Keratinocyte (primary cell): Measurements from ENCODE around the gene SPRR2F. TPM values are rescaled to one million over a fixed set of nuclear protein-coding genes. Genes with fewer than 3 reads are reported as not detected.

ENCODE experiments used
- DNase-seq: peaks from one replicate; pipeline ENCODE4 v3.0.0-alpha.2; 2011; ENCODE audit warnings: low read depth, missing footprints, low spot score
- FAIRE-seq: peaks from 2 replicates; lab custom pipeline; 2011; peaks lifted over from hg19 to GRCh38; lab: Jason Lieb, UNC
- H2AFZ ChIP-seq: 2 replicates; pipeline ENCODE4 v1.6.0; 2012; ENCODE audit warnings: low read length, control low read depth, inconsistent platforms; ENCODE audit not compliant: control insufficient read depth
- H3K27ac ChIP-seq: 2 replicates; pipeline ENCODE4 v1.5.1; 2011; ENCODE audit warnings: low read length; ENCODE audit not compliant: control insufficient read depth, insufficient read depth
- H3K27me3 ChIP-seq: 3 replicates; pipeline ENCODE4 v1.6.0; 2011; ENCODE audit warnings: low read length; ENCODE audit not compliant: control insufficient read depth, insufficient read depth; ENCODE audit errors: extremely low read depth
- H3K36me3 ChIP-seq, 2 experiments: 2 replicates in 1 of 2; 3 replicates in 1 of 2; pipeline ENCODE4 v1.5.1; 2011; ENCODE audit warnings: low read length in 2 of 2, mild to moderate bottlenecking in 1 of 2; ENCODE audit not compliant: control insufficient read depth in 2 of 2, insufficient read depth in 2 of 2; ENCODE audit errors: extremely low read depth in 1 of 2
- H3K4me1 ChIP-seq: 3 replicates; pipeline ENCODE4 v1.5.1; 2011; ENCODE audit warnings: low read length; ENCODE audit not compliant: control insufficient read depth, insufficient read depth; ENCODE audit errors: extremely low read depth
- H3K4me2 ChIP-seq: 3 replicates; pipeline ENCODE4 v1.6.0; 2011; ENCODE audit warnings: low read depth, low read length; ENCODE audit not compliant: control insufficient read depth, insufficient read depth; ENCODE audit errors: extremely low read depth
- H3K4me3 ChIP-seq, 3 experiments: fragments of 200-600 bp in 1 of 3; sonication (generic) in 1 of 3; 2 replicates in 2 of 3; 3 replicates in 1 of 3; pipeline ENCODE4 v1.5.1; 2011 to 2016; ENCODE audit warnings: low read length in 3 of 3, mild to moderate bottlenecking in 3 of 3, control low read depth in 2 of 3, inconsistent platforms in 1 of 3, low read depth in 1 of 3, mixed read lengths in 1 of 3, mixed run types in 1 of 3, moderate library complexity in 1 of 3; ENCODE audit not compliant: control insufficient read depth in 2 of 3, insufficient read depth in 2 of 3; ENCODE audit errors: extremely low read depth in 1 of 3
- H3K79me2 ChIP-seq: 2 replicates; pipeline ENCODE4 v1.6.0; 2012; ENCODE audit warnings: low read length; ENCODE audit not compliant: control insufficient read depth, insufficient read depth
- H3K9ac ChIP-seq: 3 replicates; pipeline ENCODE4 v1.6.0; 2011; ENCODE audit warnings: low read length; ENCODE audit not compliant: control insufficient read depth, insufficient read depth; ENCODE audit errors: extremely low read depth
- H3K9me1 ChIP-seq: 3 replicates; pipeline ENCODE4 v1.6.0; 2011; ENCODE audit warnings: low read length; ENCODE audit not compliant: control insufficient read depth, insufficient read depth; ENCODE audit errors: extremely low read depth
- H3K9me3 ChIP-seq: 2 replicates; pipeline ENCODE4 v1.5.1; 2012; ENCODE audit warnings: low read depth, low read length; ENCODE audit not compliant: control insufficient read depth
- H4K20me1 ChIP-seq: 3 replicates; pipeline ENCODE4 v1.6.0; 2011; ENCODE audit warnings: low read length; ENCODE audit not compliant: control insufficient read depth, insufficient read depth; ENCODE audit errors: extremely low read depth
- CTCF ChIP-seq, 3 experiments: IDR thresholded peaks in 1 of 3; conservative IDR thresholded peaks in 1 of 3; optimal IDR thresholded peaks in 1 of 3; 2 replicates in 2 of 3; 3 replicates in 1 of 3; pipeline versions ENCODE3 to v1.5.1; 2011; ENCODE audit warnings: low read length in 3 of 3, mild to moderate bottlenecking in 3 of 3, moderate library complexity in 2 of 3, control low read depth in 1 of 3, inconsistent platforms in 1 of 3; ENCODE audit not compliant: insufficient read depth in 2 of 3; ENCODE audit errors: extremely low read depth in 1 of 3
- EZH2 ChIP-seq: IDR thresholded peaks from one replicate; pipeline ENCODE4 v1.6.1; 2012; ENCODE audit warnings: inconsistent platforms, mild to moderate bottlenecking, low read length, moderate library complexity
- dilution Hi-C: fragments of 300-500 bp; cut with MboI; formaldehyde crosslinking; loops from one replicate; pipeline ENCODE4 v1.7.0; 2020; ENCODE audit warnings: low sequenced_read_pairs; ENCODE audit not compliant: extremely low pct_ligation_motif_present
- polyA plus RNA-seq, 5 experiments: library from polyadenylated mRNA; depleted of rRNA in 3 of 5; stranded (reverse) in 3 of 5; stranded (forward) in 1 of 5; unstranded in 1 of 5; fragments of >200 nt; gene quantifications; 1 replicate in 1 of 5; 2 replicates in 3 of 5; 3 replicates in 1 of 5; pipeline versions ENCODE4 v1.2.1 to v1.2.3, GENCODE V29; 2011 to 2012; ENCODE audit warnings: missing spikeins in 2 of 5, low read depth in 1 of 5, low replicate concordance in 1 of 5

The SPRR2F gene
- polyA plus RNA-seq, 1 donor (not counting 4 experiments of a cell fraction or from before 2014, with no cell fraction given), result not detected

- Histone ChIP-seq H3K4me1 (peaks cover 33% of the 10 kb centered on the region), H3K9me3 (no peaks in the 10 kb centered on the region), H3K9me1 (no peaks in the 10 kb centered on the region), H3K4me2 (peak overlapping the region; percentile 62), H3K4me3 (no peak overlapping the region), H3K27ac (peak overlapping the region; percentile 96), H3K79me2 (no peaks in the 10 kb centered on the region), H2AFZ (no peak overlapping the region), H3K27me3 (no peaks in the 10 kb centered on the region), H3K9ac (peak overlapping the region; percentile 48), H4K20me1 (no peaks in the 10 kb centered on the region), H3K36me3 (no peaks in the 10 kb centered on the region)
- peak; percentile 92 for DNase-seq
- no peak for TF ChIP-seq CTCF (optimal IDR thresholded peaks at IDR 0.05 in 1 of 3, IDR thresholded peaks at IDR 0.05 in 1 of 3, conservative IDR thresholded peaks at IDR 0.05 in 1 of 3; ENCODE audit: extremely low read depth in 1 of 3, insufficient read depth in 2 of 3, low read length in 3 of 3)
- TF ChIP-seq EZH2, result no peak
- dilution Hi-C loops, result no loop called here
- peak; percentile 93 for FAIRE-seq
Measured at GRCh38 chr1:153100245-153100644, 13.1 kb downstream of the SPRR2F start.

DNA sequence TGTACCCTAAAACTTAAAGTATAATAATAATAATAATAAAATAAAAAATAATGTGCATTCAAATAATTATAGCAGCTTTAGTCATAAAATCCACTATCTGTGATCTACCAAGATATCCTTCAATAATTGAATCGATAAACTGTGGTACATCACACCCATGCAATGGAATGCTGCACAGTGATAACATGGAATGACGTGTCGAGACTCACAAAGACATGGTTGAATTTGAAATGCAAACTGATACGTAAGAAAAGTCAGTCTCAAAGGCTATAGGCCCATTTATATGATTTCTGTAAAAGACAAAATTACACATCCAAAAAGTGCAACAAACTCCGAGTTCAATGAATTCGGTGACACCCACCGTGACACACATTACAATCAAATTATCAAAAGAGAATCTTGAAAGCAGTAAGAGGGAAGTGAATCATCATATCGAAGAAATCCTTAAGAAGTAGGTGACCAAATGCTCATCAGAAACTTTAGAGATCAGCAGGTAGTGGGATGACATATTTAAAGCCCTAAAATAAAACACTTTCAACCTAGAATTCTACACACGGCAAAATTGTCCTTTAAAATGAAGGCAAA, 13.8 kb downstream of the SPRR2F start:
- Histone ChIP-seq H3K4me1 (peaks cover 33% of the 10 kb centered on the region), H3K4me2 (peak overlapping the region; percentile 62), H3K9ac (peak overlapping the region; percentile 48), H3K4me3 (no peak overlapping the region), H2AFZ (peak overlapping the region; percentile 53), H3K9me3 (no peaks in the 10 kb centered on the region), H3K27me3 (no peaks in the 10 kb centered on the region), H3K9me1 (no peaks in the 10 kb centered on the region), H3K79me2 (no peaks in the 10 kb centered on the region), H3K27ac (peak overlapping the region; percentile 96), H3K36me3 (no peaks in the 10 kb centered on the region), H4K20me1 (no peaks in the 10 kb centered on the region)
- TF ChIP-seq EZH2, result no peak
- no peak for TF ChIP-seq CTCF (optimal IDR thresholded peaks at IDR 0.05 in 1 of 3, IDR thresholded peaks at IDR 0.05 in 1 of 3, conservative IDR thresholded peaks at IDR 0.05 in 1 of 3; ENCODE audit: extremely low read depth in 1 of 3, insufficient read depth in 2 of 3, low read length in 3 of 3)
- FAIRE-seq, result peak; percentile 84
- dilution Hi-C loops, result no loop called here
- DNase-seq, result peak; percentile 65
